Adrenal gland (tissue), 5 donors: ENCODE data around the gene METTL16.

ENCODE experiments used
- CTCF ChIP-seq, 6 experiments: fragments of 450-650 bp in 4 of 6; fragments of 200-600 bp in 2 of 6; sonication (generic) in 1 of 6; IDR thresholded peaks; 1 replicate in 5 of 6; 2 replicates in 1 of 6; pipeline versions ENCODE4 v1.5.1 to v1.8.0; 2016 to 2021; ENCODE audit warnings: antibody characterized with exemption in 6 of 6, mild to moderate bottlenecking in 2 of 6, moderate library complexity in 1 of 6
- POLR2A ChIP-seq, 2 donors: fragments of 450-650 bp; IDR thresholded peaks; one replicate each; pipeline ENCODE4 v1.6.1; 2017; ENCODE audit warnings: antibody characterized with exemption in 2 of 2, mild to moderate bottlenecking in 2 of 2, moderate library complexity in 1 of 2
- donor health status: DM: no; HTN: no; CAD: no.

GRCh38 chr17:2510559-2510958 is 1.1 kb downstream of the METTL16 start:
- TF ChIP-seq POLR2A (IDR thresholded peaks at IDR 0.05) = no peak
- TF ChIP-seq CTCF (IDR thresholded peaks at IDR 0.05) = no peak
